GM12874 (cell line): ENCODE data around the gene SPATA24.

Experiments
- CTCF ChIP-seq: IDR thresholded peaks from 2 replicates; pipeline ENCODE4 v1.5.1; 2011; ENCODE audit warnings: low read depth, mild to moderate bottlenecking, control low read depth, low read length, moderate library complexity; ENCODE audit not compliant: insufficient read depth

Gene SPATA24, protein sequence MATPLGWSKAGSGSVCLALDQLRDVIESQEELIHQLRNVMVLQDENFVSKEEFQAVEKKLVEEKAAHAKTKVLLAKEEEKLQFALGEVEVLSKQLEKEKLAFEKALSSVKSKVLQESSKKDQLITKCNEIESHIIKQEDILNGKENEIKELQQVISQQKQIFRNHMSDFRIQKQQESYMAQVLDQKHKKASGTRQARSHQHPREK

GRCh38 chr5:139403787-139404483 lies at the start of gene SPATA24:
Gene SPATA24, minus strand, starts transcription at chr5:139404089. Its CDS starts 29 bp downstream, at chr5:139404060.
- no peak for TF ChIP-seq CTCF

- no peak for TF ChIP-seq CTCF
These were observed 48.2 kb upstream of the SPATA24 start for GRCh38 chr5:139451878-139452660.

GRCh38 chr5:139451176-139451575 lies 47.3 kb upstream of the SPATA24 start:
- TF ChIP-seq CTCF, result no peak

GRCh38 chr5:139446956-139447779 lies 43.3 kb upstream of the SPATA24 start:
- no peak for TF ChIP-seq CTCF

- no peak for TF ChIP-seq CTCF
These were observed 41.7 kb upstream of the SPATA24 start for GRCh38 chr5:139445325-139446170.

GRCh38 chr5:139443831-139444453 lies 40.1 kb upstream of the SPATA24 start:
- TF ChIP-seq CTCF, result no peak
